GM21825 (cell line): ENCODE data around the gene IFNLR1.

Experiments used
- ATAC-seq: cut with Tn5 transposase; IDR thresholded peaks from one replicate; pipeline ENCODE4 v1.9.1; 2021; ENCODE audit warnings: mild to moderate bottlenecking, moderate library complexity; ENCODE audit not compliant: unreplicated experiment

IFNLR1 gene

DNA sequence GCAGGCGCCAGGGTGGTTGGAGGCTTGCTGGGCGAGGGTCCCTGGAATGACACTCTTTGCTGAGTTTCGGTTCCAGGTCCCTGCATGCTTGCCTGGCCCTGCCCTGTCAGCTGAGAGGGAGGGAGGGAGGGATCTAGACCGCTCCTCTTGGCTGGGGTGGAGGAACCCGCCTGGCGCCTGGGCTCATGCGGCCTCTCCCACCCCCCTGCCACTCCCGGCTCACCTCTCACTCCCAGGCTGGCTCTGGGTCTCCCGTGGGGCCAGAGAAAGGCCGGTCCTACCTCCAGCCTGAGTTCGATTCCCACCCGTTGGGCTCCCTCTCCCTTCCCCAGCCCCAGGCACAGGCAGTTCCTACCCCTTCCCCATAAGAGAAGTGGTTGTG lies 19.0 kb upstream of the IFNLR1 start:
- ATAC-seq: no peak

DNA sequence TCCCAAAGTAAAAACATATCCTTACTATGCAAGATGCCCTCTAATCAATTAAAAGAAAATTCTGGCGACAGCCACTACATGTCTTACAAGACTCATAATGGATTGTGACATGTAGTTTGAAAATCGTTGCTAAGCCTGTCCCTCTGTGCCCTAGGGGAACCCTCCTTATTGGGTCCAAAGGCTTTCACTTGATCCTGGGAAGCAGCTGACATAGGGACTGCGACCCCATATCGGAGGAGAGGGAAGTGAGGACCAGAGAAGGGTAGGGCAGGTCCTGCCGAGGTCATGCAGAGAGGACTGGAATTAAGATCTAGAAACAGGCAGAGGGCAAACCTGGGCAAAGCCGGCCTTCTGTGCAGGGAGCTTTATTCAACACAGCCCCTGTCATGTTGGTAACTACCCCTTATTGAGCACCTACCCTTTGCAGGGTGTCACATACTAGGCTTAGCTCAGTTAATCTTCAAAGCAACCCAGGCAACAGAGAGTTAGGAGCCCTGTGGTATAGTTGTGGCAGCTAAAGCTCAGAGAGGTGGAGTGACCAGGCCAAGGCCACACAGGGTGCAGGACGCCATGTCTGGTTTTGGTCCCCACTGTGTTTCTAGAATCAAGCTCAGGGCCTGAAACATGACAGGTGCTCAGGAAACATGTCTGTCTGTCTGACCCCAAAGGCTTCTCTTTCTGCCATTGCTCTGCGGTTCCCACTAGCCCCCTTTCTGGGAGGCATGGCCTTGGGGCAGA lies 18.4 kb upstream of the IFNLR1 start:
- no peak for ATAC-seq

DNA sequence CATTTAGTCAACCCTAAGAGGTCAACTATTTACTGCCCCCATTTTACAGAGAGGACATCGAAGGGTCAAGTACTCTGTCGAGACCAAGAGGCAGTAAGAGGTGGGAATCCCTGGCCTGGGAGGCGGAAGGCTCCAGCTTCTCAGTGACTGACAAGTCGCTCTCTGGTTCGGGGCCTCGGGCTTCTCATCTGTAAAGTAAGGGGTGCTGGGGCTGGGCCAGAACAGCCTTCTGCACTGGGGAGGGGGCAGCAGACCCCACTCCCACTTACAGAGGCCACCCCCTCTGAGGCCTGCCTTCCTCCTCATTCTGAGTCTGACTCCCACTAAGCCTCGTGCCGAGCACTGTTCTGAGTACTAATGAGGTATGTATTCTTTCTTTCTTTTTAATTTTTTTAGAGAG lies 17.0 kb upstream of the IFNLR1 start:
- ATAC-seq: no peak

DNA sequence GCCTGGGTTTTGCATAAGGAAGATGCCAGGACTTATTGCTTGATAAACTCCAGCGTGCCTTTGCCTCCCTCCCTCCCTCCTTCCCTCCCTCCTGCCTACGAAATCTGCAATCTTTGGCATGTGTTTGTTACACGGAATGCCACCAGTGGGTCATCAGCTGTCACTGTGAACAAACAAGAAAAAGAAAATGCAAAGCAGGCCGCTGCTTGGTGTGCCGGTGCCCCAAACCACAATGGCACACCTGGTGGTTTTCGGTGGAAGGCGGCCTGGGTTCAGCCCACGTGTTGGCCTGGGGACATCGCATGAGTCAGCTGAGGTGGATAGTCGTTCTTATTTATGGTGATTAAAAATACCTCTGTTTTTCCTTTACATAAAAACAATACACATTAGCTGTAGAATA lies 16.3 kb upstream of the IFNLR1 start:
- ATAC-seq: no peak

DNA sequence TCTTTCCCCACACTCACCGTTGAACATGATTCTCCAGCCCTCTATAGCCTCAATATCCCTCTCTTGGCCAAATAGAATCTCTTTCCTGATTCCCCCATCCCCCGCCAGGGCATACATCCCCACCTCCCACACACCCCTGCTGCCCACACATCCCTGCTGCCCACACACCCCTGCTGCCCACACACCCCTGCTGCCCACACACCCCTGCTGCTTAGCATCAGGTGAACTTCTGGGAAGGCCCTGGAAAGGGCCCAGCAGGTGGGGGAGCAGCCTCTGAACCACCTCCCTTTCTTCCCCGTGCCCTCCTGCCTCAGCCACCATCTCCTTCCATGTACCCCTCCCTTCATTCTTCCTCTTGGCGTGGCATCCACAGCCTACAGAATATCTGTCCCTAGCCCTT lies 15.9 kb upstream of the IFNLR1 start:
- no peak for ATAC-seq

DNA sequence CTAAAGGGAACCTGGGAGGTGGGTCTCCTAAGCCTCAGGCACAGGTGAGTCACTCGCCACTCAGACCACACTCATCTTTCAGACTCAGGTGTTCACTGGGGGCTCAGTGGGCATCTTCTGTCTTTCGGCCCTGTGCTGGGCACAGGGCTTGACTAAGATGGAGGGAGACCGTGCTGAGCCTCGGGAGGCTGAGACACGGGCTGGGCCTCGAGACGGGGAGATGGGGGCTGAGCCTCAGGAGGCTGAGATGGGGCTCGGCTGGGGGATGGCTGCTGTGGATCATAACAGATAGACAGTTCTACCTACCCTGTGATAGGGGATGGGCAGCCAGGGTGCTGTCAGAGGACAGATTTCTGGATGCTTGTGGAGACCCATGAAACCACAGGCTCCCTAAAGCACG lies 15.5 kb upstream of the IFNLR1 start:
- ATAC-seq: no peak

DNA sequence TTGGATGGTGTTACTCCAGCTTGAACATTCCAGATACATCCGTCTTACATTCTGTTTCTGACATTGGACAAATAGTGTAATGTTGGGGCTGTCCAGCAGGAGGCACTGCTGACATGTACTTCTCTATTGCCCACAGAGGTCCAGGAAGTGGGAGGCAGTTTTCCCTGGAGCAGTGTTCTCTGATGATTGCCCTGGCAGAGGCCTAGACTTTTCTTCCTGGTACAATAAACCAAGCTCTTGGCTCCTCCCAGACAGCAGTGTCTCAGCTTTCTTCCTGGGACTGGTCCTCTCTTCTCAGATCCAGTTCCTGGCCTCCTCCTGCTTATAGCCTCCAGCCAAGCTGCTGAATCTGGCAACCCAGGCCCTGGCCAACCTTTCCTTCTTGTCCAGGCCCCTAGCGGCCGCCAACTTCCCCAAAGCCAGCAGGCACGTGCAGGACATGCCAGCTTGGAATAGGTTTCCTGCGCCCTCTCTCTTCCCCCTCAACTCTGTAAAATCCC lies 14.9 kb upstream of the IFNLR1 start:
- ATAC-seq: no peak

DNA sequence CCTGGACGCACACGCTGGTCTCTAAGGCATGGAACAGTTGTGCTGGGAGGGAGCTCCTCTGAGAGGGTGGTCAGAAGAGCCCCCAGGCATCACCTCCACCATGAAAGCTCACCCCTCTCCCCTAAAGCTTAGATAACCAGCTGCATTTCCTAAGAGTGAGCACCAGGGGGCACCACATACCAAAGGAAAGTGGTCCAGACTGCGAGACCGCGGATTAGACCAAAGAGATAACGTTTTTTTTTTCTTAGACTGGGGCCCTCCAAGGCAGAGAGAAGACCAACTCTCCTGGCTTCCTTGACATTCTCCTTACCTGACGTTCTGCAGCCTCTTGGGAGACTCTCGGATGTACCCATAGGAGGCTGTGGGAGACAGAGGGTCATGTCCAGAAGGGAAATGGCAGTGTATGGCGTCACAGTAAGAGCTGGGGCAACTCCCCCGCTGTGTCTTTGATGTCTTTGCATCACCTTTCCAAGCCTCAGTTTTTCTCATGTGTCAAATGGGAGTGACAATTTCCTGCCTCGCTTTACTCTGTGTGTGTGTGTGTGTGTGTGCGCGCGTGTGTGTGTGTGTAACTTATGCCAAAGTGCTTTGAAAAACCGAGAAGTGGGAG lies 12.3 kb upstream of the IFNLR1 start:
- ATAC-seq: no peak

DNA sequence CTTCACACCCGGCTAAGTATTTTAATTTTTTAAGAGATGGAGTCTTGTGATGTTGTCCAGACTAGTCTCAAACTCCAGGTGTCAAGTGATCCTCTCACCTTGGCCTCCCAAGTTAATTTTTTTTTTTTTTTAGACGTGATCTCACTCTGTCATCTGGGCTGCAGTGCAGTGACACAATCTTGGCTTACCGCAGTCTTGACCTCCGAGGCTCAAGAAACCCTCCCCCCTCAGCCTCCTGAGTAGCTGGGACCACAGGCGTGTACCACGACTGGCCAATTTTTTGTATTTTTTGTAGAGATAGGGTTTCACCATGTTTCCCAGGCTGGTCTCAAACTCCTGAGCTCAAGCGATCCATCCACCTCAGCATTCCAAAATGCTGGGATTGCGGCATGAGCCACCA lies 11.7 kb upstream of the IFNLR1 start:
- ATAC-seq: no peak

DNA sequence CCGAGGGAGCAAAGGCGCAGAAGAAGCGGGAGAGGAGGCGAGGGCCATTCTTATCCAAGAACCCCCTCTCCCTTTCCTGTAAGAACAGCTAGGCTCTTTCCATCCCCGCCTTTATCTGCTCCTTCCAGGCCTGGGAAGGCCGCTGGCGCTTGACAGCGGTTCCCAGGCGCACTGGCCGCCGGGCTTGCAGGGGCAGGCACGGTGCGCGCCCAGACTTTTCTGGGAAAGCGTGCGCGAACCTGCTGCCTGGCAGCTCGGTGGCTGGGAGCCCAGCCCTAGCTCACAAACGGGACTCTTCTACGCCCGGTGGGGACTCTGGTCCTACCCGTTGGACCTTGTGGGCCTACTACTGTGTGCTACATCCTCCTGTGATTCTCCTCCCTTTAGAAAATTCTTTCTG lies 8.8 kb upstream of the IFNLR1 start:
- ATAC-seq: no peak

DNA sequence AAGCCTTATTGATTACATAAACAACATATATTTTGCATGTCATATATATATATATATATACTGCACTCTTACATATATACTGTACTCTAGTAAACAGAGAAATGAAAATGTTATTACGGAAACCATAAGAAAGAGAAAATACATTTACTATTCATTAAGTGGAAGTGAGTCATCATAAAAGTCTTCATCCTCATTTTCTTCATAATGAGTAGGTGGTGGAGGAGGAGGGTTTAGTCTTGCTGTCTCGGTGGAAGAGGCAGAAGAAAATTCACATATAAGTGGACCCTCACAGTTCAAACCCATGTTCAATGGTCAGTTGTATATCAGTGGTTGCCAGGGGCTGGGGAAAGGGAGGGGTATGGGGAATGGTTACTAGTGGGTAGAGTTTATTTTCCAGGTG lies 8.0 kb upstream of the IFNLR1 start:
- ATAC-seq: no peak

DNA sequence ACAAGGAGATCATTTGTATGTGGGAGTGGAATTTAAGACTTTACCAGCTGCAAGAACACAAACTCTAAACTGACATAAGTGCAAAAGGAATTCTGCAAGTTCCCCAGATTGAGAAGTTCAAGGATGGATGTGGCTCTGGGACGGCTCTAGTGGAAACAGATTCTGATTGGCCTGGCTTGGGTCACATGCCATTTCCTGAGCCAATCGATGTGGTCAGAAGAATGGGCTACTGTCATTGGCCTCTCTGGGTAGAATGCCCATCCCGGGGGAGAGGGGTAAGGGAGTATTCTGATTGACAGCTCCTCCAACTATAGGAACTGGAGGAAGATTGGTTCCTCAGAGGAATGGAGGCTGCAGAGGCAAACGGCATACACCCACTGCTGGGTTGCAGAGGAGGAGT lies 6.0 kb upstream of the IFNLR1 start:
- no peak for ATAC-seq

DNA sequence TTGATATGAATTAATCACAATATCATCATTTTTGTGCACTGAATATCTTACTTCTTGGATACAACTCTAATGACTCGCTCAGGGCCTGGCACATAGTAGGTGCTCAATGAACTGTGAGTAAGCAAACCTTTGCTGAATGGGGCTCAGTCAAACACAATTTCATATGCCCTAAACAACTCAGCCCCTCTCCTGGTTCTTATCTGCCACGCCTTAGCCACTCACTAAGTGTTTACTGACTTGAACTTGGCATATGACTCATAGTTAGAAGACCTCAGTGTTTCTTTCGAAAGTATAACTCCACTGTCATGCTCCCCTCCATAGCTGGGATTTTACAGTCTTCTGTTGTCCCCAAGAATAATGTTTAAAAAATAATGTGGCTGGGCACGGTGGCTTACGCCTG lies 4.8 kb upstream of the IFNLR1 start:
- ATAC-seq: no peak

DNA sequence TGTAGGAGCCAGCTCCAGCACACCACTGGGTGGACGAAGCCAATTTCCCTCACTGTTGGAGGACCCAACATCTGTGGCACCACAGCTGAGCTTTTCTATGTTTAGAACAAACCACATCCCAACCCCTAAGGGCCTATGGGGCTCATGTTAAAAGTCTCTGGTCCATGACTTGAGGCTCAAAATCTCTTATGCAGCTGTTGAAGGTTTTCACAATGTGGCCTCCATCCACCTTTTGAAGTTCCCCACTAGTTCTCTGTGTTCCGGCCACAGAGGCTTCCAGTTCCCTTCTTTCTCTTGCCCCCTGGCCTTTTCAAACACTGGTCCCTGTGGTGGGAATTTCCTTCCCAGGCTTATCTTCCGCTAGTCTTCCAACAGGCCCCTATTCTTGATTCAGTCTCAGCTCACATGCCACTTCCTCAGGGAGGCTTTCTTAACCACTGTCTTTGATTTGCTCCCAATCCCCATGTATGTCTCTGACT lies 3.9 kb upstream of the IFNLR1 start:
- peak; percentile 48 for ATAC-seq

DNA sequence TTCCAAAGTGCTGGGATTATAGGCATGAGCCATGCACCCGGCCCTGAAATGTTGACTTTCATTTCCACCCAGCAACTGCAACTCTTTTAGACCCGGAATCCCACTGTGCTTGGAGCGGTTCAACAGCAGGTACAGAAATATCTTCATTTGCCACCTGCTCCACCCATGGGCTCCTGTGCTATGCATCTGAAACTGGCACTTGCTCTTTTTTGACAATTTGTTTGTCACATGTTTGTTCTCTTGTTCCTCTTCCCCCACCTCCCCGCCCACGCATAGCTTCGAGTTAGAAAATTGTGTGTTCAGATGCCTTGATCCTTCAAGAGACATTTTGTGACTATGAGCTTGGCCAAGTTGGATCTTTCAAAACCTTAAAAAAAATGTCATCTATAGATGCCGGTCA lies 2.4 kb upstream of the IFNLR1 start:
- no peak for ATAC-seq

DNA sequence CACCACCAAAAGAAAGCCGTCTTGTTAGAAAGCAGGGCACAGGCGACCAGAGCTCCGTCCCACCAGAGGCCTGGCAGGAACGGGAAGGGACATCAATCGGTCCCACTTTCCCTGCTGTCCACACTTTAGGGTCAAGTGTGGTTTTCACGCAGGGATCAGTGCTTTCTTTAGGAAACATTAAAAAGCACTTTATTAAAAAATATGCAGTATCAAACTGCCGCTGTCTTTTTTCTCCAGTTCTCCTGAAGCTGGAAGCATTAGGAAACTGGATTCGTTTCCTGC lies 437 bp downstream of the IFNLR1 start:
- ATAC-seq: no peak

DNA sequence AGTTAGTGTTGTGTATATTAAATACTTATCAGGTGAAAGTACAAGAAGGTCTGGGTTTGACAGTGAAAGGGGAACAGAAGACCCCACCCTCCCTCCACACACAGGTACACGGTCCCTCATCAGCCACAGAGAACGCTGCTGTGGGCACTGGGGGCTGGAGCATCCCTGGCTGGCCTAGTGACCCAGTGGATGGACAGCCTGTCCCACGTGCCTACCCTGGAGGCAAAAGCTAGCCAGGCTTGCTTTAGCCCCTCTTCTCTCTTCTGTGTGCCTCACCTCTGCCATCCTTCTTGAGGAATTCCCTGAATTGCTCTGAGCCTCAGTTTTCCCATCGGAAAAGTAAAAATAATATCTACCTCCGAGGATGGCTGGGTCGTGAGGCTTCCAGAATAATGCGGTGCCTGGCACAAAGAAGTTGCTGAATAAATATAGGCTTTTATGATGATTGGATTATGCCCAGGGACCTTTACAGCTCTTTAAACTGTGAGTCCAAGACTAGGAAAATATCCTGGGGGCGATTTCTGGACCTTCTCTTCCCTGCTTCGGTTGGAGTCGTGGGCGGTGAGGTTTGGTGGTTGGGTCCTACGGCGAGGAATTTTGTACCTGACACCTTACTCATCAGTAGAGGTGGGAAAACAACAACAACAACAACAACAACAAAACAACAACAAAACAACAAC lies 918 bp downstream of the IFNLR1 start:
- no peak for ATAC-seq

DNA sequence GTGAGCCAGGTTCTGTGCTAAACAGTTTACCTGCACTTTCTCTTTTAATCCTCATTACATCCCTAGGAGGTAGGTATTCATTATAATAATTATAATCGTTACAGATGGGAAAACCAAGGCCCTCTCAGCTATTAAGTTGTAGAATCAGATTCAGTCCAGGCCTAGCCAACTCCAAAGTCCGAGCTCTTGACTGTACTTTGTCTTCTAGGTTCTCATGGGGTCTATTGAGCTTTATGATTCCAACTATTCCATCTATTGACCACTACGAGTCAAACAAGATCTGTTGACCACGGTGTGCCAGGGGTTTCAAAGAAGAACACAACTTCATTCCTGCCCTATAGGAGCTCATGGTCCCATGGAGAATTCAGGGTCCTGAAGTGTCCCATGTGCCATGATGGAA lies 2.0 kb downstream of the IFNLR1 start:
- ATAC-seq: no peak

DNA sequence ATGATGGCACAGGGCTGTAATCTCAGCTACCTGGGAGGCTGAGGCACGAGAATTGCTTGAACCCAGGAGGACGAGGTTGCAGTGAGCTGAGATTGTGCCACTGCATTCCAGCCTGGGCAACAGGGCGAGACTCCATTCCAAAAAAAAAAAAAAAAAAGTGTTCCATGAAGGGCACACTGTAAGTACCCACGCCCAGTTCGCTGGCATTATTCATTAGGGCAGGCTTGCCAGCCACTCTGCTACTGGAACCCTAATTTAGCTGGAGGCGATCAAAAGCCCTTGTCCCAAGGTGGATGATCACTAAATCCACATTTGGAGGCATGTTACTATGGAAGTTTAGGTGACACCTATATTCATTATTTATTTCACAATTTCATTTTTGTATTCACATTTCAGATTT lies 5.0 kb downstream of the IFNLR1 start:
- no peak for ATAC-seq

DNA sequence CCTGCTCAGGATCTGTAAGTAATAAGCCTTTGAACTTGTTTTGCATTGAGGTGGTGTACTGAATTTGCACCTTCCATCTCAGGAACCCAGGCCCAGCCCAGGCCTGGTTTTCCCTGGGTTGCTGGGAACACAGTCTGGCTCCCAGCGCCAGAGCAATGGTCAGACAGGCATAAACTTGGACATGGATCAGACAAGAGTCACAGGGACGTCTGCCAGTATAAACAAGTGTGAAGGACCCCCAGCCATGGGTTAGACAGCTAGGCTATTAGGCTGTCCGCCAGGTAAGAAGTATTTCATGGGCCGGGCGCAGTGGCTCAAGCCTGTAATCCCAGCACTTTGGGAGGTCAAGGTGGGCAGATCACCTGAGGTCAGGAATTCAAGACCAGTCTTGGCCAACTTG lies 5.5 kb downstream of the IFNLR1 start:
- no peak for ATAC-seq

DNA sequence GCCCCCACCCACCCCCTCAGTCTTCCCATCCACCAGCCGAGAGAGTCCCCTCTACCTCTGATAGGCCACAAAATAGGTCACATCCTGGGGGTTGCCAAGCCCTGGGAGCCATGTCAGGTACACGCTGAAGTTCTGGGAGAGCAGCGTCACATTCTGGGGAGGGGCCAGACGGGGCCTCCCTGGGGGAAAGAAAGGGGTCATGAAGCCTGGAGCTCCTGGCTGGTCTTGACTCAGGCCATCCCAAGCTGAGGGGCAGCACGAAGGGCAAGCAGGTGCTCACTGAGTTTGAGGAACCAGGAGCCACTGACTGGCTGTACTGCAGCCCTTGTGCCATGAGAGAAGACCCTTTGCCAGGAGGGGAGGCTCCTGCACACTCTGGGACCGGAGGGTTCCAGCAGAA lies 6.4 kb downstream of the IFNLR1 start:
- no peak for ATAC-seq

DNA sequence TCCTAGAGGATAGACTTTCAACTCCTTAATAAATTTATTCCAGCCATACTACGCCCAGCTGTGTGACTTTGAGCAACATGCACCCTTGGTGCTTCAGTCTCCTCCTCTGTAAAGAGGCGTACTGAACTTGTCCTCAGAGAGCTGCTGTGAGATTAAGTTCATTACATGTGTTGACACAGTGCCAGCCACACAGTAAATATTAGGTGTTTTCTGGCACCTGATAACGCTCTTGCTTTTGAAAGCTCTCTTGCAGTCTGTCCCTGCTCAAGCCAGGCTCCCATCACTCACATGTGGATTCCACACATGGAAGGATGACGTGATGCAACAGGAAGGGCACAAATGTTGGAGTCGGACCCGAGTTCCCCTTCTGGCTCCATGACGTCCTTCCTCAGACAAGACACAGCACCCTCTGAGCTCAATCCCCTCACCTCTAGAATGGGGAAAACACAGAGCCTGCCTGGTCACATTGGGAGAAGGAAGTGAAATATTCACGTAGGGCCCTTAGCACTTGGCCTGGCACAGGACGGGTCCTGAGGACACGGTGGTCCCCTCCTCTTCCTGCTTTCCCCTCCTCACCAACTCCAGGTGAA lies 7.7 kb downstream of the IFNLR1 start:
- no peak for ATAC-seq
